IPS DF 4.7 (cell line): Measurements from ENCODE around the gene G6PD.
"Not testable (repeated sequence)": the region's sequence is repeated elsewhere in the genome, so short reads cannot be mapped to it uniquely, and the experiment has no call there.

Experiments used
- DNase-seq: peaks from one replicate; pipeline ENCODE4 v3.0.0-alpha.2; 2013; ENCODE audit warnings: low spot score; ENCODE audit errors: extremely low read depth

G6PD gene

DNA sequence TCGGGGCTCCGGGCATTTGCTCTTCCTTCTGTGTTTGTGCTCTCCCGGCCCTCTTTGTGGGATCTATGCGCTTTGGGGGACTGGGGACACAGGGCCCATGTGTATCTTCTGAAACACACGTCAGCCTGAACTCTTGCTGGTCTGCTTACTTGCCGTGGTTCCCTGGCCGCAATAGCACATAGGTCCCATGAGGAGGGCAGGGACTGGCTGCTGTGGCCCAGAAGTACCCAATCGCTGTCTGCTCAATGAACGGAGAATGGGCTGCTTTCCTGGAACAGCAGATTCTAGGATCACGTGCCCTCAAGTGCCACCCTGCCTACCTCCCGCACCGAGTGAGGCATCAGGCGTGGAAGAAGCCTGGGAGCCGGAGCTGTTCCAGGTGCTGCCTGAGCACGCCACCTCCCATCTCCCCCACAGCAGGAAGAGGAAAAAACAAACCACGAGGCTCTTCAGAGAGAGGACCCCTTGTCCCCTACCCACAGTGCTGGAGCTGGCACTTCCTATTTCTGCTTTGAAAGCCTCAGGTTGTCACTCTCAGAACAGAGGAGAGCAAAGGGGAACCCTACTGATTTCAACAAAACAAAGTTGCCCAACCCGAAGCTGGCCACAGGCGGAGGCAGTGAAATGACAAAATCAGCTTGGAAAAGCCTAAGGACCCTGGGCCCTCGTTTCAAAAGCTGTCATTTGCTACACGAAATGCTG is 3.8 kb downstream of the G6PD start:
- DNase-seq = no peak

- DNase-seq = no peak
Measured at GRCh38 chrX:154541896-154542722, 4.5 kb downstream of the G6PD start.

- DNase-seq = no peak
Measured at GRCh38 chrX:154541589-154541895, 5.1 kb downstream of the G6PD start.

DNA sequence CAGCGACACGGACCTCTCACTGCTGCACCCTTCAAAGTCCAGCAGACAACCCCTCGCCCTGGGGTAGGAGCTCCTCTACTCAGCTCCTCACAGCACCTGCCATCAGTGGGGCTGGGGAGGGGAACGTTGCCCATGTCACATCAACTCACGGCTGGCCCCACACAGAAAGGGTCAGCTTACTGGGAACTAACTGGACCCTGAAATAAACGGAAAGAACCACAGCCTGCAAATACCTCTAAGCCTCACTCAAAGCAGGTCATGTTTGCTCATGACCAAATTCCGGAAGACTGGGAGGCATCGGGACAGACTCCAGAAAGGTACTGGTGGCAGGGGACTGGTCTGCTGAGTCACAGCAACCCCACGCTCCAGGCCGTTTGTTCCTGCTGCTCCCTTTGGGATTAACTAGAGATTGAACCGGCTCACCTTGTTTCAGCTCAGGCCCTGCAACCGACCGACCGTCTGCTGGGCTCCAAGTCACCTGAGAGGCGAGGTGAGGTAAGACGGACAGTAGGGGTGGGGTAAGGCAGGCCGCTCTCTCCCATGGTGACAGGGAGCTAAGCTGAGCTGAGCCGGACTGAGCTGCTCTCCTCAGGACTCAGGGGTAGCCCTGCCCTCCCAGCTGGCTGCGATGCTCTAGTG is 5.6 kb downstream of the G6PD start:
- no peak for DNase-seq

- DNase-seq = not testable (repeated sequence)
Measured at GRCh38 chrX:154540365-154540764, 6.3 kb downstream of the G6PD start.

GRCh38 chrX:154539077-154539476 is 7.6 kb downstream of the G6PD start:
- DNase-seq = no peak

GRCh38 chrX:154535892-154536291 is 10.8 kb downstream of the G6PD start:
- DNase-seq = no peak

- no peak for DNase-seq
Measured at GRCh38 chrX:154534526-154535322, 11.9 kb downstream of the G6PD start.

DNA sequence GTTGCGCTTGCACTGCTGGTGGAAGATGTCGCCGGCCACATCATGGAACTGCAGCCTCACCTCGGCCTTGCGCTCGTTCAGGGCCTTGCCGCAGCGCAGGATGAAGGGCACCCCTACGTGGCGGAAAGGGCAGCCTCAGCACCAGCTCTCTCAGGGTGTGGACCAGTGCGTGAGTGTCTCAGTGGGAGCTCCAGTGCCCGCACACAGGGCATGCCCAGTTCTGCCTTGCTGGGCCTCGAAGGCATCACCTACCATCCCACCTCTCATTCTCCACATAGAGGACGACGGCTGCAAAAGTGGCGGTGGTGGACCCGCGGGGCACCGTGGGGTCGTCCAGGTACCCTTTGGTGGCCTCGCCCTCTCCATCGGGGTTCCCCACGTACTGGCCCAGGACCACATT is 14.0 kb downstream of the G6PD start:
- no peak for DNase-seq

DNA sequence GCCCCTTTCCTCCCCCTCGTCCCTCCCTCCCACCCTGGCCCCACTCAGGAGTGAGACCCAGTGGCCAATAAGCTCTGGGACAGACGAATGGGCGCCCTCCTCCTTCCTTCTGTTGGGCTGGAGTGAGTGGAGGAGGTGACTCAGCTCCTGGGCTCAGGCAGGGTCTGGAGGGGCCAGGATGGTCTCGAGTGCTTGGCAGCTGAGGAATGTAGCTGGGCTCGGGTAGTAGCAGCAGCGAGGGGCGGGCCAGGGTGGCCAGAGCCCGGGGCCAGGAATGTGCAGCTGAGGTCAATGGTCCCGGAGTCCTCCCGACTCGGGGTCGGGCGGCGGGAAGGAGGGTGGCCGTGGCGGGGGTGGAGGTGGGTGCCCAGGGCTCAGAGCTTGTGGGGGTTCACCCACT is 15.0 kb downstream of the G6PD start:
- DNase-seq = no peak

GRCh38 chrX:154530286-154530685 is 16.4 kb downstream of the G6PD start:
- no peak for DNase-seq

DNA sequence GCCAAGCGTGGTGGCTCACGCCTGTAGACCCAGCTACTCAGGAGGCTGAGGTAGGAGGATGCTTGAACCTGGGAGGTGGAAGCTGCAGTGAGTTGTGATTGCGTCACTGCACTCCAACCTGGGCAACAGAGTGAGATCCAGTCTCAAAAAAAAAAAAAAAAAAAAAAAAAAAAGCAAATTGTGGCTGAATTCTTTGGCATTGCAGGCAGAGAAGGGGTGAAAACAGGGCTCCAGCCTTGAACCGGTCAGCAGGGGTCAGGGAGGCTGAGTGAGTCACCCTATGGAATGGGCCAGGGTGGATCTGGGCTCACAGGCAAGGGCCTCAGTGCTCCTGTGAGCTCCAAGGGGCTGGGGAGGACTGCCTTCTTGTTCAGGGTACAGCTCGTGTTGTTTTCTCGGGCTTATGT is 17.4 kb downstream of the G6PD start:
- no peak for DNase-seq

- DNase-seq = no peak
Measured at GRCh38 chrX:154526901-154527675, 19.6 kb downstream of the G6PD start.

DNA sequence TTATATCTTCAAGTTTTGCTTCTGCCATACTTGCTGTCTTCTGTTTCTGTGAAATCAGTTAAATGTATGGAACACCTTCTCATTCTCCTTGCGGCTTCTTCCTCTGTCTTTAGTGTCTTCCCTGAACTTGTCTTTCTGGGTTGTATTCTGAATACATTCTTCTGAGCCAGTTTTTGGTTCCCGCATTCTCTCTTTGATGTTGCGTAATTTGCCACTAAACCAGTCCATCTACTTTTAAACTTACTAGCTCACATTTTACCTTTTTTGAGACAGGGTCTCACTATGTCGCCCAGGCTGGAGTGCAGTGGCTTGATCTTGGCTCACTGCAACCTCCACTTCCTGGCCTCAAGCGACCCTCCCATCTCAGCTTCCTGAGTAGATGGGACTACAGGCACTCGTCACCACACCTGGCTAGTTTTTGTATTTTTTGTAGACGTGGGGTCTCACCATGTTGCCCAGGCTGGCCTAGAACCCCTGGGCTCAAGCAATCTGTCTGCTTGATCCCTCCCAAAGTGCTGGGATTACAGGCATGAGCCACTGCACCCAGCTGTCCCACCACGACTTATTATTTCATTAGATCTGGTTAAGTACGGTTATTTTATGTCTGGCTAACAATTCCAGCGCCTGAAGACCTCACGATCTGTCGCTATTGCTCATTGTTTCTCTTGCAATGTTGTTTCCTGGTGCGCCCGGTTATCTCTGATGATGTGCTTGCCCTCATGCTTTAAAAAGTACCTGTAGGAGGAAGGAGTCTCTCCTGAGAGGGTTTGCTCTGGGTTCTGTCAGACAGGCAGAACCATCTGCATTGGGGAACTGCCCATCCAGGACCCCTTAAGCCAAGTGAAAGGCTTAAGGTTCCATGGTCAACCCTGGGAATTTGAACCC is 20.8 kb downstream of the G6PD start:
- no peak for DNase-seq

DNA sequence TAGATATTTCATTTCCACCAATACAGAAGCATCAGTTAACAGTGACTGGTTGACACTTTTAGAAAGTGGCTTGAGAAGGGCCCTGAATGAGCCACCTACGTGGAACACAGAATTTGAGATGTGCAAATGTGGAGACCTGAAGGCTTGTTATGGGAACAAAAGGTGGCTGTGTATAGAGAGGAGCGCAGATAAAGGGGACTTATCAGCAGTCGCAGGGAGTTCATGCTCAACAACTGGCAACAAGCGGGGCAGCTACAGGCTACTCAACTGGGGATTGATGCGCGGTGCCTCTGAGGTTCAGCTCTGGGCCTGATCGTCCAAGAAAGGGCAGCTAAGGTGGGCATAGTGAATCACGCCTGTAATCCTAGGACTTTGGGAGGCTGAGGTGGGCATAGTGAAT is 27.3 kb downstream of the G6PD start:
- DNase-seq = no peak

DNA sequence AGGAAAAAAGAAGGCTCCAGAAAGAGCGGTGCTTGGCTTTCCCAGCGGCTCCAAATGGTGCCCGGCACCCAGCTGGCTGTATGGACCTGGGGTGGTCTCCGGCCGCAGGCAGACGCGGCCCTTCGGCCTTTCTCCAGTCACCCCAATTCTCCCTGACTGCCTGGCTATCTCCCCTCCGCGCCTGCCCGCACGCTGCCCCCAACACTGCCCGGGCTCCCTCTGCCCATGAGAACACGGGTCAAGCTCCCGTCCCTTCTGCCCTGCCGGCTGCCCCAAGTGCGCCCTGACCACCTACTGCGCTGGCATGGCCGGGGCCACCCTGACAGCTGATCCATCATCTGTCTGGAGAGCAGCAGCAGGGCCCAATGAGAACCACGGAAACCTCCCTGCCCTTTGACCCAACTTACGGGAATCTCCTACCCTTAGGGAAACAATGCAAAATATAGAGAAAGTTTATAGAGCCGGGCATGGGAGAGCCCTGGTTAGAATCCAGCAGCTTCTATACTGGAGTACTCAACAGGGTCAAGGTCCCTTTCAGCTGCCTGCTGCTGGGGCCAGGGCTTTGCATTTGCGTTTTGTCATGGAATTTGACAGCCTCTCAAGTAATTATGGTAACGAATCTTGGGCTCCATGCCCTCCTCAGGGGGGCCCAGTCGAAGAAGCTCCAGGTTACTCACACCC is 29.4 kb downstream of the G6PD start:
- DNase-seq = no peak

DNA sequence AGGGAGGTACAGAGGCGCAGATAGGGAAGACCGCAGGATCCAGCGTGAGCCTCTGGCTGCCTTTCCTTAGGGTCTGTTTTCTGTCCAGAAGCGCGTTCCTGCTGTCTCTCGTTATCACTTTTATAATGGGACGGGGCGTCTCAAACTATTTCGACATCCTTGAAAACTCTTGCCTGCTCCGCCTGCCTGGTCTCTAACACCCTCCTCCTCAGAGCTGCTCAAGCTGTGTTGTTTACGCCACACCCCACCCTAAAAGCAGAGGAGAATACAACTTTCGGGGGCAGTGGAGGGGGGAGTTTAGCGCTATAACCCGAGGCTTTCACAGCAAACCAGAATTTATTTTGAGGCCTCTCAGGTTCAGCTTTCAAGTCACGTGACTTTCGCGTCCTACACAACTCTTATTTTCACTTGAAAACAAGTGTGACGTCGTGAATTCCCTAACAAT is 30.0 kb downstream of the G6PD start:
- DNase-seq = no peak

GRCh38 chrX:154515966-154516655 is 30.5 kb downstream of the G6PD start, which contains the start of gene FAM3A:
Gene FAM3A (minus strand): TSS chrX:154516232. CDS start chrX:154515772, 460 bp downstream.
- no peak for DNase-seq
